Caco-2 (cell line): ENCODE results near the gene PHF11. TPM values are rescaled to one million over a fixed set of nuclear protein-coding genes. Genes with fewer than 3 reads are reported as not detected.

Source experiments
- BruUV-seq: library from RNA; stranded (reverse); fragments of 400-500 nt; replicated peaks from 2 replicates; lab custom pipeline; 2021; lab: Mats Ljungman, UMichigan
- CTCF ChIA-PET: fragments of 300-600 bp; sonication (Branson Sonifier 250); formaldehyde crosslinking; loops from one replicate; lab custom pipeline; 2022; ENCODE audit warnings: antibody characterized with exemption; lab: Charles Lee
- POLR2A ChIA-PET: fragments of 300-600 bp; sonication (Branson Sonifier 250); formaldehyde crosslinking; loops from one replicate; lab custom pipeline; 2022; ENCODE audit warnings: antibody characterized with exemption; lab: Charles Lee
- DNase-seq, 2 experiments: peaks; one replicate each; pipeline versions ENCODE4 v3.0.0 to v3.0.0-alpha.2; 2020 to 2022
- H3K27me3 ChIP-seq: replicated peaks from 2 replicates; pipeline ENCODE4 v1.6.0; 2011; ENCODE audit warnings: low read length; ENCODE audit not compliant: control insufficient read depth, insufficient read depth
- H3K36me3 ChIP-seq: 2 replicates; pipeline ENCODE4 v1.5.1; 2011; ENCODE audit warnings: low read length; ENCODE audit not compliant: control insufficient read depth, insufficient read depth
- H3K4me1 ChIP-seq: fragments of 250-450 bp; sonication (Bioruptor Pico); 2 replicates; pipeline ENCODE4 v1.5.1; 2020; ENCODE audit warnings: mild to moderate bottlenecking
- H3K4me3 ChIP-seq: 2 replicates; pipeline ENCODE4 v1.5.1; 2011; ENCODE audit warnings: low read depth, mild to moderate bottlenecking, control low read depth, low read length
- H3K9me3 ChIP-seq: fragments of 250-450 bp; sonication (Bioruptor Pico); 2 replicates; pipeline ENCODE4 v1.5.1; 2020; ENCODE audit warnings: mild to moderate bottlenecking, moderate library complexity
- H3K27ac Mint-ChIP-seq: one replicate; pipeline ENCODE4 v1.8.0; 2022; ENCODE audit warnings: mixed read lengths; ENCODE audit not compliant: unreplicated experiment
- H3K27me3 Mint-ChIP-seq: one replicate; pipeline ENCODE4 v1.8.0; 2022; ENCODE audit warnings: mixed read lengths; ENCODE audit not compliant: insufficient read depth, unreplicated experiment
- H3K36me3 Mint-ChIP-seq: one replicate; pipeline ENCODE4 v1.8.0; 2022; ENCODE audit warnings: mild to moderate bottlenecking, mixed read lengths; ENCODE audit not compliant: insufficient read depth, unreplicated experiment
- H3K4me1 Mint-ChIP-seq: one replicate; pipeline ENCODE4 v1.8.0; 2022; ENCODE audit warnings: low read depth, mixed read lengths; ENCODE audit not compliant: unreplicated experiment
- H3K4me3 Mint-ChIP-seq: one replicate; pipeline ENCODE4 v1.8.0; 2022; ENCODE audit warnings: mild to moderate bottlenecking, moderate library complexity, mixed read lengths; ENCODE audit not compliant: unreplicated experiment
- H3K9me3 Mint-ChIP-seq: one replicate; pipeline ENCODE4 v1.8.0; 2022; ENCODE audit warnings: mixed read lengths; ENCODE audit not compliant: unreplicated experiment
- CTCF ChIP-seq, 2 experiments: fragments of 200-600 bp in 1 of 2; IDR thresholded peaks; 1 replicate in 1 of 2; 2 replicates in 1 of 2; pipeline versions ENCODE4 v1.5.1 to v1.8.0; 2011 to 2022; ENCODE audit warnings: antibody characterized with exemption in 1 of 2, control low read depth in 1 of 2, inconsistent platforms in 1 of 2, low read depth in 1 of 2, low read length in 1 of 2, mild to moderate bottlenecking in 1 of 2, moderate library complexity in 1 of 2; ENCODE audit not compliant: insufficient read depth in 1 of 2, severe bottlenecking in 1 of 2, unreplicated experiment in 1 of 2
- intact Hi-C: fragments of 100-400 bp; cut with micrococcal nuclease; formaldehyde crosslinking; loops from one replicate; pipeline ENCODE4 v1.10.0; 2022; ENCODE audit not compliant: unreplicated experiment
- total RNA-seq: library from RNA; stranded (reverse); gene quantifications from 2 replicates; pipeline ENCODE4 v1.2.3, GENCODE V29; 2022

Gene PHF11
- total RNA-seq, 1 experiment from 2014 or later = 1.8 TPM

DNA sequence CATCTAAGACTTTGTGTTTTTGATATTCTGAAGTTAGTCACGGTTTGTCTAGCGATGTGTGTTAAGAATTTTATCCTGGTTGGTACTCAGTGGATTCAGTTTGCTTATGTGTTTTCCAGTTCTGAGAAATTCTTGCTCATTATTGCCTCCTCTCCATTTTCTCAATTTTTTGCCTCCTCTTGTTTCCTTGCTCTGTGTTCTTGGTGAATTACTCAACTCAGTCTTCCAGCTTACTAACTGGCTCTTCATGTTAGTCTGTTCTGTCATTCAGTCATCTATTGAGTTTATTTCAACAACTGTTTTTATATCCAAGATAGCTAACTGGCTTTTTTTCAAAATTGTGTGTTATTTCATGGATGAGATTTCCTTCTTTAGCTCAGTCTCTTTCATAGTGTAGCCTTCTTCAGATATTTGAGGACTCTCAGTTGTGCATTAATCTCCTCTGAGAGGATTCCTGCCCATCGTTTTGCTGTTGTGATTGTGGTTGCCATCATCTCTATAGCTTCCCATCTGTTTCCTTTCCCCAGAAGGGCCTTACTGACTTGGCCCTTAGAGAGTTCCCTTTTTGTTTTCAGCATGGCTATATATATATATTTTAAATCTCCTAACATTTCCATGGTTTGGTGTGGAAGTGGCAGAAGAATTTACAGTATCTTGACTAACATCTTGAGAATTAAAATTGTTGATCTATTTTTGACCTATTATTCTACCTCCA, 45.5 kb upstream of the PHF11 start:
- ChIA-PET CTCF (no interaction called here), POLR2A (interaction anchor here (0.6 kb wide), 1 partner anchor 1978 kb away, joined by 4 read pairs; no protein-coding TSS in a partner anchor)
- H3K27me3 Mint-ChIP-seq = no peaks in the 10 kb centered on the region
- peaks cover 7% of the 10 kb centered on the region for H3K4me1 Mint-ChIP-seq
- no peaks in the 10 kb centered on the region for H3K9me3 Mint-ChIP-seq
- no TSS peak for BruUV-seq
- H3K4me3 ChIP-seq = no peak overlapping the region
- intact Hi-C loops = no loop called here
- peaks cover 15% of the 10 kb centered on the region for H3K36me3 Mint-ChIP-seq
- H3K36me3 ChIP-seq = no peaks in the 10 kb centered on the region
- H3K27ac Mint-ChIP-seq = no peak overlapping the region
- no peak overlapping the region for H3K4me3 Mint-ChIP-seq
- H3K9me3 ChIP-seq = no peaks in the 10 kb centered on the region
- no peaks in the 10 kb centered on the region for H3K27me3 ChIP-seq
- no peaks in the 10 kb centered on the region; the same call in 1 of the 2 replicates for H3K4me1 ChIP-seq
- TF ChIP-seq CTCF (IDR thresholded peaks at IDR 0.05; ENCODE audit: insufficient read depth in 1 of 2, low read depth in 1 of 2, low read length in 1 of 2, severe bottlenecking in 1 of 2, unreplicated experiment in 1 of 2) = no peak
- DNase-seq = no peak

DNA sequence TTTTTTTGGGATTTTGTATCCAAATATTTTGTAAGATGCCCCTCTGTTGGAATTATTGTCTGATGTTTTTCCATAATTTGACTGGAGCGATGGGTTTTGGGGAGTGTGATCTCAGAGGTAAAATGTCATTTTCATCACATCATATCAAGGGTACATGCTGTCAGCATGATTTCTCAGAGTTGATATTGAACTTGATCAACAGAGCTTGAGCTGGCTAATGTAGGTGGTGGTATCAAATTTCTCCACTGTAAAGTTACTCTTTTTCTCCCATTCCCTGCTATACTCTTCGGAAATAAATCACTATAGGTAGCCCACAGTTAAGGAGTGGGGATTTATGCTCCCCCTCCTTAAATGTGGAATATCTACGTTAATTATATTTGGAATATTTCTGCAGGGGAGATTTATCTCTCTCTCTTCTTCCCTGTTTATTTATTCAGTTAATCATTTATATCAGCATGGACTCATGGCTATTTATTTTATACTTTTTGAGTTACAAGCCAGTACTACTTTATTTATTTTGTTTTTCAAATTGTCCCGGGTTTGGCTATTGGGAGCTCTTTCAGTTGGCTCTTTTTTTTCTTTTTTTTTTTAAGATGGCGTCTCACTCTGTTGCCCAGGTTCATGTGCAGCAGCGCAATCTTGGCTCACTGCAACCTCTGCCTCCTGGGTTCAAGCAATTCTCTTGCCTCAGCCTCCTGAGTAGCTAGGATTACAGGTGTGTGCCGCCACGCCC, 42.9 kb upstream of the PHF11 start:
- intact Hi-C loops = no loop called here
- no peaks in the 10 kb centered on the region; the same call in 1 of the 2 replicates for H3K4me1 ChIP-seq
- H3K36me3 ChIP-seq = no peaks in the 10 kb centered on the region; the same call in 1 of the 2 replicates
- ChIA-PET CTCF (interaction anchor here (0.7 kb wide), 1 partner anchor 483 kb away, joined by 3 read pairs; the partner anchor contains the start of gene SPRYD7), POLR2A (no interaction called here)
- no peak overlapping the region for H3K4me3 ChIP-seq
- Mint-ChIP-seq H3K4me1 (peaks cover 7% of the 10 kb centered on the region), H3K27ac (no peak overlapping the region), H3K36me3 (peaks cover 15% of the 10 kb centered on the region), H3K9me3 (no peaks in the 10 kb centered on the region), H3K4me3 (no peak overlapping the region), H3K27me3 (no peaks in the 10 kb centered on the region)
- no peaks in the 10 kb centered on the region for H3K9me3 ChIP-seq
- no peaks in the 10 kb centered on the region for H3K27me3 ChIP-seq
- BruUV-seq = no TSS peak
- DNase-seq = no peak
- TF ChIP-seq CTCF (IDR thresholded peaks at IDR 0.05; ENCODE audit: insufficient read depth in 1 of 2, low read depth in 1 of 2, low read length in 1 of 2, severe bottlenecking in 1 of 2, unreplicated experiment in 1 of 2) = no peak

DNA sequence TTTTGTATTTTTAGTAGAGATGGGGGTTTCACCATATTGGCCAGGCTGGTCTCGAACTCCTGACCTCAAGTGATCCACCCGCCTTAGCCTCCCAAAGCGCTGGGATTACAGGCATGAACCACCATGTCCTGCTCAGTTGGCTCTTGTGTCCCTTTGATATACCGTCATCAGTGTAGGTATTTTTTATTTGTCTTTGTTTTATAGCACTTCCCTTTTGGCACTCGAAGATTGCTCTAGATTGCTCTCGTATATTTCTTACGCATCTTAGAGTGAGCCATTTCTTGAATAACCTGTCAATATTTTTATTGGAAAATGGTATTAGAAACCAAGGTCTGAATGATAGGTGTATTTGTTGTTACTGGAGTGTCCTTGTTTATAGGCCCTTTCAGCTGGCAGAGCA, 42.3 kb upstream of the PHF11 start:
- Mint-ChIP-seq H3K27me3 (no peaks in the 10 kb centered on the region), H3K4me3 (no peak overlapping the region), H3K27ac (no peak overlapping the region), H3K36me3 (peaks cover 17% of the 10 kb centered on the region), H3K9me3 (no peaks in the 10 kb centered on the region), H3K4me1 (peaks cover 6% of the 10 kb centered on the region)
- no peaks in the 10 kb centered on the region; the same call in 1 of the 2 replicates for H3K36me3 ChIP-seq
- CTCF ChIA-PET = interaction anchor here (0.7 kb wide), 1 partner anchor 483 kb away, joined by 3 read pairs; the partner anchor contains the start of gene SPRYD7
- no peaks in the 10 kb centered on the region for H3K9me3 ChIP-seq
- H3K27me3 ChIP-seq = no peaks in the 10 kb centered on the region
- no peak overlapping the region for H3K4me3 ChIP-seq
- POLR2A ChIA-PET = no interaction called here
- intact Hi-C loops = no loop called here
- H3K4me1 ChIP-seq = no peaks in the 10 kb centered on the region; the same call in 1 of the 2 replicates
- DNase-seq = no peak
- no TSS peak for BruUV-seq
- no peak for TF ChIP-seq CTCF (IDR thresholded peaks at IDR 0.05; ENCODE audit: insufficient read depth in 1 of 2, low read depth in 1 of 2, low read length in 1 of 2, severe bottlenecking in 1 of 2, unreplicated experiment in 1 of 2)
